Natural killer cell (primary cell): ENCODE data around the gene ATP13A5. TPM values are rescaled to one million over a fixed set of nuclear protein-coding genes. Genes with fewer than 3 reads are reported as not detected.

Experiments
- ATAC-seq, 3 donors: fragments of 150-1000 bp in 2 of 3; fragments of 200-7000 bp in 1 of 3; cut with Tn5 transposase; 1 replicate in 1 of 3; 2 replicates in 2 of 3; pipeline ENCODE4 v1.10.0; 2021; ENCODE audit warnings: mild to moderate bottlenecking in 2 of 3, moderate library complexity in 2 of 3
- DNase-seq, 2 donors: peaks; one replicate each; pipeline versions ENCODE4 v3.0.0 to v3.0.0-alpha.2; 2013 to 2021; ENCODE audit warnings: mixed read lengths in 1 of 2
- H3K27ac ChIP-seq: one replicate; pipeline ENCODE4 v1.5.1; 2013; ENCODE audit warnings: mild to moderate bottlenecking, low read length
- H3K27me3 ChIP-seq: one replicate; pipeline ENCODE4 v1.6.1; 2013; ENCODE audit warnings: low read length; ENCODE audit not compliant: control insufficient read depth, insufficient read depth
- H3K36me3 ChIP-seq: one replicate; pipeline ENCODE4 v1.6.1; 2013; ENCODE audit warnings: low read length; ENCODE audit not compliant: control insufficient read depth, insufficient read depth
- H3K4me1 ChIP-seq: one replicate; pipeline ENCODE4 v1.6.1; 2013; ENCODE audit warnings: low read length; ENCODE audit not compliant: control insufficient read depth, insufficient read depth
- H3K4me3 ChIP-seq: one replicate; pipeline ENCODE4 v1.5.1; 2013; ENCODE audit warnings: low read length
- H3K9me3 ChIP-seq: one replicate; pipeline ENCODE4 v1.6.1; 2013; ENCODE audit warnings: low read length; ENCODE audit not compliant: control insufficient read depth, insufficient read depth
- H3K27ac Mint-ChIP-seq, 2 donors: one replicate each; pipeline ENCODE4 v1.8.0; 2022; ENCODE audit warnings: mild to moderate bottlenecking in 2 of 2, mixed read lengths in 2 of 2, moderate library complexity in 1 of 2
- H3K27me3 Mint-ChIP-seq, 2 donors: one replicate each; pipeline ENCODE4 v1.8.0; 2022; ENCODE audit warnings: low read depth in 2 of 2, mixed read lengths in 2 of 2
- H3K36me3 Mint-ChIP-seq: one replicate; pipeline ENCODE4 v1.8.0; 2022; ENCODE audit warnings: mixed read lengths
- H3K4me1 Mint-ChIP-seq, 2 donors: one replicate each; pipeline ENCODE4 v1.8.0; 2022; ENCODE audit warnings: mixed read lengths in 2 of 2
- H3K4me3 Mint-ChIP-seq: one replicate; pipeline ENCODE4 v1.8.0; 2022; ENCODE audit warnings: mild to moderate bottlenecking, moderate library complexity, mixed read lengths
- H3K9me3 Mint-ChIP-seq, 2 donors: one replicate each; pipeline ENCODE4 v1.8.0; 2022; ENCODE audit warnings: mixed read lengths in 2 of 2
- CTCF ChIP-seq: fragments of 200-600 bp; IDR thresholded peaks from one replicate; pipeline ENCODE4 v1.8.0; 2022; ENCODE audit warnings: antibody characterized with exemption
- WGBS: methylation state at CpG from one replicate; pipeline ENCODE4 v1.1.7; 2013; ENCODE audit warnings: missing lambda C conversion rate; ENCODE audit not compliant: insufficient coverage; 5-methylcytosine and 5-hydroxymethylcytosine counted together
- intact Hi-C: fragments of 100-400 bp; cut with micrococcal nuclease; formaldehyde crosslinking; loops from one replicate; pipeline ENCODE4 v1.14.2; 2022
- total RNA-seq, 4 donors: library from RNA; stranded (reverse); fragments of 120-200 nt in 1 of 4; gene quantifications; one replicate each; pipeline versions ENCODE4 v1.2.3 to v1.2.4, GENCODE V29; 2013 to 2022

The ATP13A5 gene
- total RNA-seq, 3 donors from 2014 or later (not counting 1 experiment from before 2014, with no cell fraction given) = not detected

- WGBS = 4% methylated on average over 93 of the region's 93 CpGs
- Histone ChIP-seq H3K4me1 (no peaks in the 10 kb centered on the region), H3K27me3 (peaks cover 5% of the 10 kb centered on the region), H3K9me3 (no peaks in the 10 kb centered on the region), H3K4me3 (no peak within 1 kb of the TSS), H3K27ac (no peak within 1 kb of the TSS), H3K36me3 (no peaks in the 10 kb centered on the region)
- Mint-ChIP-seq H3K36me3 (no peaks in the 10 kb centered on the region), H3K27me3 (peaks cover 15% of the 10 kb centered on the region in 2 donors), H3K4me1 (no peaks in the 10 kb centered on the region), H3K9me3 (peaks cover 8 to 13% of the 10 kb centered on the region in 2 donors), H3K4me3 (no peak within 1 kb of the TSS), H3K27ac (no peak within 1 kb of the TSS)
- DNase-seq = no peak
- TF ChIP-seq CTCF = no peak
- ATAC-seq = no peak
- intact Hi-C loops = no loop called here
These were observed 137.5 kb downstream of the ATP13A5 start, which contains the start of gene PLAAT1 for GRCh38 chr3:193240850-193241706. Gene PLAAT1, plus strand, starts transcription at chr3:193241222. Its CDS starts 14,429 bp downstream, at chr3:193255651.

- Histone ChIP-seq H3K27me3 (peaks cover 5% of the 10 kb centered on the region), H3K4me1 (no peaks in the 10 kb centered on the region), H3K36me3 (no peaks in the 10 kb centered on the region), H3K27ac (no peak overlapping the region), H3K9me3 (no peaks in the 10 kb centered on the region), H3K4me3 (no peak overlapping the region)
- ATAC-seq (no peak), DNase-seq (no peak)
- 9% methylated on average over 3 of the region's 9 CpGs for WGBS
- Mint-ChIP-seq H3K4me1 (no peaks in the 10 kb centered on the region), H3K27ac (no peak overlapping the region), H3K9me3 (peaks cover 3 to 8% of the 10 kb centered on the region in 2 donors), H3K27me3 (peaks cover 15% of the 10 kb centered on the region in 2 donors), H3K4me3 (no peak overlapping the region), H3K36me3 (no peaks in the 10 kb centered on the region)
- intact Hi-C loops = no loop called here
- TF ChIP-seq CTCF = no peak
These were observed 138.1 kb downstream of the ATP13A5 start for GRCh38 chr3:193240436-193240849.

- Mint-ChIP-seq H3K36me3 (no peaks in the 10 kb centered on the region), H3K9me3 (peaks cover 0 to 4% of the 10 kb centered on the region in 2 donors), H3K4me1 (no peaks in the 10 kb centered on the region), H3K27me3 (peaks cover 3 to 9% of the 10 kb centered on the region in 2 donors), H3K27ac (no peak overlapping the region), H3K4me3 (no peak overlapping the region)
- no peaks in the 10 kb centered on the region for H3K36me3 ChIP-seq
- no peak overlapping the region for H3K27ac ChIP-seq
- no peak for DNase-seq
- no peaks in the 10 kb centered on the region for H3K9me3 ChIP-seq
- 93% methylated on average over 5 of the region's 5 CpGs for WGBS
- intact Hi-C loops = no loop called here
- TF ChIP-seq CTCF = no peak
- H3K27me3 ChIP-seq = peaks cover 5% of the 10 kb centered on the region
- H3K4me3 ChIP-seq = no peak overlapping the region
- H3K4me1 ChIP-seq = no peaks in the 10 kb centered on the region
- ATAC-seq = no peak
These were observed 141.5 kb downstream of the ATP13A5 start for GRCh38 chr3:193237030-193237429.
